Testis (tissue), 2 donors: Measurements from ENCODE around the gene FAM72A.
"Not testable (repeated sequence)": the region's sequence is repeated elsewhere in the genome, so short reads cannot be mapped to it uniquely, and the experiment has no call there.

ENCODE experiments used
- POLR2A ChIP-seq: fragments of 450-650 bp; IDR thresholded peaks from one replicate; pipeline ENCODE4 v1.6.1; 2017; ENCODE audit warnings: antibody characterized with exemption, mild to moderate bottlenecking, moderate library complexity
- TF ChIP-seq, protein P1 (sequence below), 3 experiments: fragments of 450-650 bp in 2 of 3; fragments of 200-600 bp in 1 of 3; sonication (generic) in 1 of 3; IDR thresholded peaks; one replicate each; pipeline ENCODE4 v1.5.1; 2016 to 2019; ENCODE audit warnings: antibody characterized with exemption in 3 of 3, mild to moderate bottlenecking in 2 of 3, moderate library complexity in 1 of 3

DNA sequence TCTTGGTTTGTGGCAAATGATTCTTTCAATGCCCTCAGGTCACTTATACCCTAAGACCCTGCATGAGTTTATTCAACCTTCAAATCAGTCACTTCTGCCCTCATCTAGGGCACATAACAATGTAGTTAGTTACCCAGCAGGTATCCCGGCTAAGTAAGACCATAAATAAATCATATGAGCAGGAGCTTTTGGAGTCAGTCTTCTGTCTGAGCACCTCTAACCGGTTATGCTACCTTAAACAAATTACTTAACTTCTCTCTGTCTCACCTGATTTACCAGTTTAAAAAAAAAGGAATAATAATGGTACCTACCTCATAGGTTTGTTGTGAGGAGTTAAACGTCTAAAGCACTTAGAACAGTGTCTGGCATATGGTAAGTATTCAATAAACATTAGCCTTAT, 16.9 kb downstream of the FAM72A start:
- TF ChIP-seq POLR2A = not testable (repeated sequence)
- TF ChIP-seq, protein P1, sequence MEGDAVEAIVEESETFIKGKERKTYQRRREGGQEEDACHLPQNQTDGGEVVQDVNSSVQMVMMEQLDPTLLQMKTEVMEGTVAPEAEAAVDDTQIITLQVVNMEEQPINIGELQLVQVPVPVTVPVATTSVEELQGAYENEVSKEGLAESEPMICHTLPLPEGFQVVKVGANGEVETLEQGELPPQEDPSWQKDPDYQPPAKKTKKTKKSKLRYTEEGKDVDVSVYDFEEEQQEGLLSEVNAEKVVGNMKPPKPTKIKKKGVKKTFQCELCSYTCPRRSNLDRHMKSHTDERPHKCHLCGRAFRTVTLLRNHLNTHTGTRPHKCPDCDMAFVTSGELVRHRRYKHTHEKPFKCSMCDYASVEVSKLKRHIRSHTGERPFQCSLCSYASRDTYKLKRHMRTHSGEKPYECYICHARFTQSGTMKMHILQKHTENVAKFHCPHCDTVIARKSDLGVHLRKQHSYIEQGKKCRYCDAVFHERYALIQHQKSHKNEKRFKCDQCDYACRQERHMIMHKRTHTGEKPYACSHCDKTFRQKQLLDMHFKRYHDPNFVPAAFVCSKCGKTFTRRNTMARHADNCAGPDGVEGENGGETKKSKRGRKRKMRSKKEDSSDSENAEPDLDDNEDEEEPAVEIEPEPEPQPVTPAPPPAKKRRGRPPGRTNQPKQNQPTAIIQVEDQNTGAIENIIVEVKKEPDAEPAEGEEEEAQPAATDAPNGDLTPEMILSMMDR (IDR thresholded peaks at IDR 0.05) = not testable (repeated sequence)
